Measurements from ENCODE around the gene MYH6.
A peak's percentile ranks its signal among the peaks of the same experiment; 100 is the strongest.

DNA sequence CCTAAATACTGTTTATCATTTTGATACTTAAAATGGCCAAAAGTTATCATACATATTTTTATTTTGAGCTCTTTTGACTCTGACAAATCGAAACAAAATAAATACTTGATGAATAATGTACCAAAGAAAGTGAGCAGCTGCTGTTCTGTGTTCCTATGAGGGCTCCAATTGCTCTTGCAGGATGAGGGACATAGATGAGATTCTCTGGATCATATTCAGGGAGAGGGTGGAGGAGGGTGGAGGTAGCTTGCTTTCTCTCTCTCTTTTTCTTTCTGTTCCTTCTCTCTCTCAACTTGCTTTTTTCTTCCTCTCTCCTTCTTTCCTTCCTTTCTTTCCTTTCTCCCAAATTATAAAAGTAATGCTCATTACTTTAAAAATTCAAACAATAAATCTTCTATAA, 36.2 kb upstream of the MYH6 start:
- TF ChIP-seq, protein P1, sequence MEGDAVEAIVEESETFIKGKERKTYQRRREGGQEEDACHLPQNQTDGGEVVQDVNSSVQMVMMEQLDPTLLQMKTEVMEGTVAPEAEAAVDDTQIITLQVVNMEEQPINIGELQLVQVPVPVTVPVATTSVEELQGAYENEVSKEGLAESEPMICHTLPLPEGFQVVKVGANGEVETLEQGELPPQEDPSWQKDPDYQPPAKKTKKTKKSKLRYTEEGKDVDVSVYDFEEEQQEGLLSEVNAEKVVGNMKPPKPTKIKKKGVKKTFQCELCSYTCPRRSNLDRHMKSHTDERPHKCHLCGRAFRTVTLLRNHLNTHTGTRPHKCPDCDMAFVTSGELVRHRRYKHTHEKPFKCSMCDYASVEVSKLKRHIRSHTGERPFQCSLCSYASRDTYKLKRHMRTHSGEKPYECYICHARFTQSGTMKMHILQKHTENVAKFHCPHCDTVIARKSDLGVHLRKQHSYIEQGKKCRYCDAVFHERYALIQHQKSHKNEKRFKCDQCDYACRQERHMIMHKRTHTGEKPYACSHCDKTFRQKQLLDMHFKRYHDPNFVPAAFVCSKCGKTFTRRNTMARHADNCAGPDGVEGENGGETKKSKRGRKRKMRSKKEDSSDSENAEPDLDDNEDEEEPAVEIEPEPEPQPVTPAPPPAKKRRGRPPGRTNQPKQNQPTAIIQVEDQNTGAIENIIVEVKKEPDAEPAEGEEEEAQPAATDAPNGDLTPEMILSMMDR (IDR thresholded peaks at IDR 0.05 in 4 of 5, conservative IDR thresholded peaks at IDR 0.05 in 1 of 5): no peak
- peak in 1 of 2 donors; percentile 28 for TF ChIP-seq POLR2A (IDR thresholded peaks at IDR 0.05)
